ENCODE data around the gene ZNF536.

The ZNF536 gene

DNA sequence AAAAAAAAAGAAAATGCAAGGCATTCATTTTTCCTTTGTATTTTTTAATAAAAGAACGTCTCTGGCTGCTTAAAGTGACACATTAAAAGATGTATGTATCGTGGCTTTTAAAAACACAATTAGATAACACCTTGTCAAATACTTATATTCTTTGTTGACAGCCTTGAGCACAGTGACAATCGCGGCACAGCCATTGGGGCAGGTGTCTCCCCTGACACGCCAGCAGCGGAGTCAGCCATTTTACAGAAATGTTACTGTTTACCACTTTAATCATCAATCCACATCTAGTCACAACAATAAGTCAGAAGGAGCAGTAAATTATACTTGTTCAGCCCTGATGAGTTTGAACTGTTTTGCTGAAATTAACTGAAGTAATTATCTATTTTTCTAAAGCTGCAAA is 224.1 kb downstream of the ZNF536 start:
- Histone ChIP-seq H3K9ac (ENCODE audit: low read length) (no peak overlapping the region), H3K4me3 (ENCODE audit: low read length) (no peak overlapping the region), H3K36me3 (ENCODE audit: control insufficient read depth, insufficient read depth, low read length) (no peaks in the 10 kb centered on the region), H3K27me3 (ENCODE audit: control insufficient read depth, insufficient read depth, low read length) (no peaks in the 10 kb centered on the region), H3K4me1 (ENCODE audit: control insufficient read depth, insufficient read depth, low read length) (peaks cover 5% of the 10 kb centered on the region), H3K27ac (ENCODE audit: low read depth, low read length) (no peak overlapping the region)

DNA sequence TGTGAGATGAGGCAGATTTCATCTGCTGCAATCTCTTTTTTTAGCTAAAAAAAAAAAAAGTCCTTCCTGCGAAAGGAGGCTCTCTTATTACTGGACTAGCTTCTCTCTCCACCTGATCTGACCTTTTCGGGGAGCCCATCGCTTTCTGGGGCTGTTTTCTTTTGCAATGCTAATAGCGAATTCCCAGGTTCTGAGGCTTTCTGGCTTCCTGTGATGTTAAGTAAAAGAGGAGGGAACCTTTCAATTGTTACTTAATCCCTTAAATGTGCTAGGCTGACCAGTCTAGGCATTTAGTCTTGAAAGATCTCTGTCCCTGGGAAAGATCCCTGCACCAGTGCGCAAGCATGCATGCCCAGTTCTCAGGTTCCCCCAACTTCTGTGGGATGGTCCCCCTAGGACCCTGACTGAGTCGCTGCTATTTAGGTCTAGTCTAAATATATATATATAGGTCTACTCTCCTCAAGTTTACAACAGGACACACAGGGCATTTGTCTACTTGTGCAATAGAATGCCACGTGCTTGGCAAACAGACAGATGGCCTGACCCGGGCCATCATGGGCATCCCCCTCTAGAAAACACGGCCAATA is 224.7 kb downstream of the ZNF536 start:
- no peak overlapping the region for H3K4me3 ChIP-seq (ENCODE audit: low read length)
- H3K4me1 ChIP-seq (ENCODE audit: control insufficient read depth, insufficient read depth, low read length), result peaks cover 5% of the 10 kb centered on the region
- no peaks in the 10 kb centered on the region for H3K27me3 ChIP-seq (ENCODE audit: control insufficient read depth, insufficient read depth, low read length)
- H3K9ac ChIP-seq (ENCODE audit: low read length), result no peak overlapping the region
- no peak overlapping the region for H3K27ac ChIP-seq (ENCODE audit: low read depth, low read length)
- H3K36me3 ChIP-seq (ENCODE audit: control insufficient read depth, insufficient read depth, low read length), result no peaks in the 10 kb centered on the region

DNA sequence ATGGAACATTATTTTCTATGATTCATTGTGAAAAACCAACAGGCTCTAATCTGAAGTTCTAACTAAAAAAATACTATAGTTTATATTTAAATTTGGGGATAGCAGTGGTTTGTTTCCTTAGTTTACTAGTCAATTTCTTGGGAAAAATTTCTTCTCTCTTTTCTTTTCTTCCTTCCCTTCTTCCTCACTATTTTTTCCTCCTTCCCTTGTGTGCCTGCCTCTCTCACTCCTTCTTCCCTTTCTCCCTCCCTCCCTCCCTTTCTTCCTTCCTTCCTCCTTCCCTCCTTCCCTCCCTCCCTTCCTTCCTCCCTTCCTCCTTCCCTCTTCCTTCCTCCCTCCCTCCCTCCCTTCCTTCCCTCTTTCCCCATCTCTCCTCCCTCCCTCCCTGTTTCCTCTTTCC is 226.5 kb downstream of the ZNF536 start:
- Histone ChIP-seq H3K27ac (ENCODE audit: low read depth, low read length) (no peak overlapping the region), H3K4me1 (ENCODE audit: control insufficient read depth, insufficient read depth, low read length) (no peaks in the 10 kb centered on the region), H3K27me3 (ENCODE audit: control insufficient read depth, insufficient read depth, low read length) (no peaks in the 10 kb centered on the region), H3K9ac (ENCODE audit: low read length) (no peak overlapping the region), H3K4me3 (ENCODE audit: low read length) (no peak overlapping the region), H3K36me3 (ENCODE audit: control insufficient read depth, insufficient read depth, low read length) (no peaks in the 10 kb centered on the region)

DNA sequence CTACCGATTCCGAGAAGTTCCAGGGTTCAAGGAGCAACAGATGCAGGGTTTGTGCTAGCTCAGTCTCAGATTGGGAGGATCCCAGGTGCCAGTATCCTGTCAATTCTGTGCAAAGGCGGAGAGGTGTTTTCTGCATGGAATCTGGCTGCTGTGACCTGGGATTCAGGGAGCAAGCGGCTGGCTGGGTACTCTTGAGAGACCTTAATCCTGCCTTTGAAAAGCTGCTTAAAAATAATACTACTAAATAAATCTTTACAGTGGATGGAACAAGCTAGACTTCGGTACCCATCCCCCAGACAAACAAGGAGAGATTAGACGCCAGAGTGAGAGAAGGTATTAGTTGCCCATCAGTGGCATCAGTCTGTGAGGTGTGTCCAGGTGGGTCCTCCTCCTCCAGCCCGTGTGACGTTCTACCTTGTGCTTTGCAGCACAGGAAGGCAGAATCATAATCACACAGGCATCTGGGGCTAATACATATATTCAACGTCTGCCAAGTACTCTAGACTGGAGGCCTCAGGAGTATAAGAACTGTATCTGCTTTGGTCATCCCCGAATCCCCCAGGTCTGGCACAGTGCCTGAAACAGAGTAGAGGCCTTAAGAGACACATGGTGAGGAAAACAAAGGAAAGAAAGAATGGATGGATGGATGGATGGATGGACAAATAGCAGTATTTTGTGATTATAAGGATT is 230.6 kb downstream of the ZNF536 start:
- Histone ChIP-seq H3K27me3 (ENCODE audit: control insufficient read depth, insufficient read depth, low read length) (no peaks in the 10 kb centered on the region), H3K36me3 (ENCODE audit: control insufficient read depth, insufficient read depth, low read length) (no peaks in the 10 kb centered on the region), H3K4me3 (ENCODE audit: low read length) (no peak overlapping the region), H3K27ac (ENCODE audit: low read depth, low read length) (no peak overlapping the region), H3K9ac (ENCODE audit: low read length) (no peak overlapping the region), H3K4me1 (ENCODE audit: control insufficient read depth, insufficient read depth, low read length) (no peaks in the 10 kb centered on the region)

DNA sequence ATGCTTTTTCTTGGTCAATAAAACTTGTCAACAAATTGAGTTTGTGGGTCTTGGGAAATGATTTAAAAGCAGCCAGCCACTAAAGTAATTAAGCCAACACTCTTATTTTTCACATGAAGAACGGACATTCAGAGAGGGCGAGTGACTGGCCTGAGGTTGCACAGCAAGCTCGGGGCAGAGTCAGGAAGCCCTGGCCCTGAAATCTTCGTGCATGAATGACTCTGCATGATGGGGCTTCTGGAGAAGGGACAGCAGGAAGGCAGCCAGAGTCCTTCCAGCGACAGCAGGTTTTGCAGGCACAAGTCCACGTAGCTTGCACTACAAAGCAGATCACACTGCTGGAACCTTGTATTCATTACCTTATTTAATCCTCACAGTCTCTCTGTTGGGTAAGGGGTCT is 232.5 kb downstream of the ZNF536 start:
- no peak overlapping the region for H3K9ac ChIP-seq (ENCODE audit: low read length)
- H3K36me3 ChIP-seq (ENCODE audit: control insufficient read depth, insufficient read depth, low read length), result no peaks in the 10 kb centered on the region
- H3K4me3 ChIP-seq (ENCODE audit: low read length), result no peak overlapping the region
- no peaks in the 10 kb centered on the region for H3K4me1 ChIP-seq (ENCODE audit: control insufficient read depth, insufficient read depth, low read length)
- H3K27me3 ChIP-seq (ENCODE audit: control insufficient read depth, insufficient read depth, low read length), result no peaks in the 10 kb centered on the region
- H3K27ac ChIP-seq (ENCODE audit: low read depth, low read length), result no peak overlapping the region

DNA sequence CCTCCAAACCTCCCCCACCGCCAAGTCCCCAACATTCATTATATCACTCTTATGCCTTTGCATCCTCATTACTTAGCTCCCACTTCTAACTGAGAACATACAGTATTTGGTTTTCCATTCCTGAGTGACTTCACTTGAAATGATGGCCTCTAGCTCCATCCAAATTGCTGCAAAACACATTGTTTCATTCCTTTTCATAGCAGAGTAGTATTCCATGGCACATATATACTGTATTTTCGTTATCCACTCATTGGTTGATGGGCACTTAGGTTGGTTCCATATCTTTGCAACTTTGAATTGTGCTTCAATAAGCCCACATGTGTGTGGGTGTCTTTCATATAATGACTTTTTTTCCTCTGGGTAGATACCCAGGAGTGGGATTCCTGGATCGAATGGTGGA is 233.1 kb downstream of the ZNF536 start:
- Histone ChIP-seq H3K4me3 (ENCODE audit: low read length) (no peak overlapping the region), H3K9ac (ENCODE audit: low read length) (no peak overlapping the region), H3K27ac (ENCODE audit: low read depth, low read length) (no peak overlapping the region), H3K27me3 (ENCODE audit: control insufficient read depth, insufficient read depth, low read length) (no peaks in the 10 kb centered on the region), H3K36me3 (ENCODE audit: control insufficient read depth, insufficient read depth, low read length) (no peaks in the 10 kb centered on the region), H3K4me1 (ENCODE audit: control insufficient read depth, insufficient read depth, low read length) (no peaks in the 10 kb centered on the region)

DNA sequence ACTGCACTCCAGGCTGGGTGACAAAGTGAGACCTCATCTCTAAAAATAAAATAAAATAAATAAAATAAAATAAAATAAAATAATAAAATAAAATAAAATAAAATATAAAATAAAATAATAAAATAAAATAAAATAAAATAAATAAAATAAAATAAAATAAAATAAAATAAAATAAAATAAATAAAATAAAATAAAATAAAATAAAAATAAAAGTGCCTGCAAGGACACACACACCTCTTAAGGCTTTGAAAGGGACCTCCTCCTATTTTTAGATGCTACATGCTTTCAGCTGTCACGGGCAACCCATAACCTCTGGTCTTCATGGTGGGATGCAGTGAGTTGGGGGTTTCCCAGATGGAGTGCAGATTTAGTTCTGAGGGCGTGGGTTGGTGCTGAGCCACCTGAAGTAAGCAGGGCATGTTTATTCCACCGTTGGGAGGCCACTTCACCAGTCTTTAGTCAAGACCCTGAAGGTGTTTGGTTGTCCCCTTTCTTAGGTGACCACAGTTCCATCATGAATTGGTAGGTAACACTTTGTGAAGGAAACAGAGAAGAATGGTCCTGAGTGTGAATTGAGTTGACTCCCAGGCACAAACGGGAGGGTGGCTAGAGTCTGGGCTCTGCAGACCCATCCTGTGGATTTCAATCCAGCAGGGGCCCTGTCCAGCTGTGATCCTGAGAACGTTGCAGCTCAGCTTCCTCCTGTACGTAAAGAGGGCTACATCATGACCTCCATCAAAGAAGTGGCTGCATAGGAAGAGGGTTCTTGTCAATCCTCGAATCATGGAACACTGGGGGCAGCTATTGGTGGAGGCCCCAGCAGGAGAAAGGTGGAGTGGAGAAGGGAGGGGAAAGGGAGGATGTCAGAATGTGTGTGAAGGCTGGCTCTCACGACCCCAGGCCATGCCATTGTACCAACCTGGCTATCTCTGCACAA is 234.2 kb downstream of the ZNF536 start:
- Histone ChIP-seq H3K27me3 (ENCODE audit: control insufficient read depth, insufficient read depth, low read length) (no peaks in the 10 kb centered on the region), H3K36me3 (ENCODE audit: control insufficient read depth, insufficient read depth, low read length) (no peaks in the 10 kb centered on the region), H3K27ac (ENCODE audit: low read depth, low read length) (no peak overlapping the region), H3K9ac (ENCODE audit: low read length) (no peak overlapping the region), H3K4me3 (ENCODE audit: low read length) (no peak overlapping the region), H3K4me1 (ENCODE audit: control insufficient read depth, insufficient read depth, low read length) (no peaks in the 10 kb centered on the region)

Measured in rectal smooth muscle tissue (tissue), 1 donor.